ENCODE data around the gene ACOXL.
"Not testable (repeated sequence)": the region's sequence is repeated elsewhere in the genome, so short reads cannot be mapped to it uniquely, and the experiment has no call there.

The ACOXL gene

GRCh38 chr2:111069722-111070121 is 337.3 kb downstream of the ACOXL start:
- H3K4me3 ChIP-seq (ENCODE audit: low read depth, low read length), result no peak overlapping the region
- peak; percentile 52 for TF ChIP-seq CTCF (IDR thresholded peaks at IDR 0.05; ENCODE audit: low read depth, low read length, missing control alignments)
- no peak for DNase-seq (ENCODE audit: low read depth)

GRCh38 chr2:111071600-111072171 is 339.3 kb downstream of the ACOXL start:
- no peak for TF ChIP-seq CTCF (IDR thresholded peaks at IDR 0.05; ENCODE audit: low read depth, low read length, missing control alignments)
- no peak for DNase-seq (ENCODE audit: low read depth)
- no peak overlapping the region for H3K4me3 ChIP-seq (ENCODE audit: low read depth, low read length)

- no peak for DNase-seq (ENCODE audit: low read depth)
- TF ChIP-seq CTCF (IDR thresholded peaks at IDR 0.05; ENCODE audit: low read depth, low read length, missing control alignments), result no peak
- no peak overlapping the region for H3K4me3 ChIP-seq (ENCODE audit: low read depth, low read length)
These were observed 340.0 kb downstream of the ACOXL start for GRCh38 chr2:111072220-111072871.

- DNase-seq (ENCODE audit: low read depth); H3K4me3 ChIP-seq (ENCODE audit: low read depth, low read length): not testable (repeated sequence)
These were observed 350.3 kb downstream of the ACOXL start for GRCh38 chr2:111082659-111083058.

- TF ChIP-seq CTCF (IDR thresholded peaks at IDR 0.05; ENCODE audit: low read depth, low read length, missing control alignments), result no peak
- no peak for DNase-seq (ENCODE audit: low read depth)
- no peak overlapping the region for H3K4me3 ChIP-seq (ENCODE audit: low read depth, low read length)
These were observed 359.4 kb downstream of the ACOXL start for GRCh38 chr2:111091811-111092211.

- no peak for DNase-seq (ENCODE audit: low read depth)
- TF ChIP-seq CTCF (IDR thresholded peaks at IDR 0.05; ENCODE audit: low read depth, low read length, missing control alignments), result no peak
- H3K4me3 ChIP-seq (ENCODE audit: low read depth, low read length), result no peak overlapping the region
These were observed 362.3 kb downstream of the ACOXL start for GRCh38 chr2:111094691-111095090.

GRCh38 chr2:111095434-111095833 is 363.1 kb downstream of the ACOXL start:
- no peak overlapping the region for H3K4me3 ChIP-seq (ENCODE audit: low read depth, low read length)
- no peak for TF ChIP-seq CTCF (IDR thresholded peaks at IDR 0.05; ENCODE audit: low read depth, low read length, missing control alignments)
- DNase-seq (ENCODE audit: low read depth), result no peak
